AG09319 (cell line): Measurements from ENCODE around the gene RCBTB2.

Experiments
- DNase-seq: peaks from one replicate; pipeline ENCODE4 v3.0.0-alpha.2; 2010; ENCODE audit warnings: low read depth; ENCODE audit errors: extremely low read depth
- CTCF ChIP-seq: IDR thresholded peaks from 2 replicates; pipeline ENCODE4 v1.5.1; 2011; ENCODE audit warnings: low read depth, mild to moderate bottlenecking, inconsistent platforms, low read length, moderate library complexity

Gene RCBTB2

GRCh38 chr13:48576448-48577010 is 43.6 kb upstream of the RCBTB2 start:
- DNase-seq, result no peak
- TF ChIP-seq CTCF, result no peak

- no peak for DNase-seq
Measured at GRCh38 chr13:48575031-48575430, 42.2 kb upstream of the RCBTB2 start.

GRCh38 chr13:48574041-48574796 is 41.3 kb upstream of the RCBTB2 start:
- DNase-seq, result no peak
- no peak for TF ChIP-seq CTCF

More at GRCh38 chr13:48575031-48575430, 42.2 kb upstream of the RCBTB2 start:
- TF ChIP-seq CTCF, result no peak

- TF ChIP-seq CTCF, result no peak
- no peak for DNase-seq
Measured at GRCh38 chr13:48573213-48574007, 40.5 kb upstream of the RCBTB2 start.

GRCh38 chr13:48571126-48571913 is 38.4 kb upstream of the RCBTB2 start:
- TF ChIP-seq CTCF, result no peak
- DNase-seq, result peak; percentile 64

- no peak for DNase-seq
- TF ChIP-seq CTCF, result no peak
Measured at GRCh38 chr13:48570216-48570828, 37.4 kb upstream of the RCBTB2 start.
